Measurements from ENCODE around the gene THBS2. TPM values are rescaled to one million over a fixed set of nuclear protein-coding genes. Genes with fewer than 3 reads are reported as not detected.

THBS2 gene
- 1.3 and 5.1 TPM in 2 replicates for total RNA-seq

DNA sequence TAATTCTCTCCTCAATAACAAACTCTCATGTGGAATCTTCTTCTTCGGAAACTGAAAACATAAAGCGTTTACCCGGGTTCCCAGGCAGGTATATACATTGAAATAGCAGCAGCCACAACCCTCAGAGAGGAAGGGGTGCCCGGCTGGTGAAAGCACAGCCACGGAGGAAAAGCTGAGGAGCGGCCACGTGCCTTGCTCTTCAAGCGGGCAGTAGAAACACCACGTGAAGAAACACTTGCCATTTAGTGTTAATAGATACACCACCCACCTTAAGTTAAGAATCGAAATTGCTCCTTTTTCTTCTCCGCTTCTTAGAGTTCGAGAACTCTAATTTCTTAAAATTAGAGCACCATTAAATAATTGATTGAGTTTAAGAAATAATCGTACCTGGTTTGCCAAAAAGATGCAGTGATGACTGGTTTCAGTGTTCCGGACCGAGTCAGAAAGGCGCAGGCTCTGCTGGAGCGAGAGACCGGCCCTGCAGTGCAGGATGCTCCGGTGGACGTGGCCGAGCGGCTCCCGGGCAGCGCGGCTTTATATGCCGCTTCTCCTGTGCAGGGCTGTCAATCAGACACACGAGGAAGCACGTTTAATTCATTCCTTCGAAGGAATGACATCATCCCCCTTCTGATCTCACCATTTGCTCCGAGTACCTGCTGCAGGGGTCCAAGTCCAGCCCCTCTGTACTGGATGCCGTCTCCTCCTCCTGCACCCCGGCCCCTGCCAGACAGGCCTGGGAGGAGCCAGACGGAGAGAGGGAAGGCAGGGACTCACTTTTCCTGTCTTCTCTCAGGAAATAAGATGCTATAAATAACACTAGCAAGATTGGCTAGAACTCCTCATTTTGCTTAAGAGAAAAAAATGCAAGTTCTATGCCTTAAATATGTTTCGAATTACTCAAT, at the start of gene THBS2:
Gene THBS2 (minus strand): TSS at position 510 of the 902 bp plus-strand sequence. CDS start 3,062 bp downstream, outside the sequence.

Measured in placental epithelial cell (primary cell).